Esophagus muscularis mucosa (tissue), 4 donors: Measurements from ENCODE around the gene EPHA6. TPM values are rescaled to one million over a fixed set of nuclear protein-coding genes. Genes with fewer than 3 reads are reported as not detected.
"Not testable (repeated sequence)": the region's sequence is repeated elsewhere in the genome, so short reads cannot be mapped to it uniquely, and the experiment has no call there.

Experiments
- DNase-seq: peaks from one replicate; pipeline ENCODE4 v3.0.0-alpha.2; 2017; ENCODE audit errors: extremely low spot score
- H3K27ac ChIP-seq, 4 donors: fragments of 200-600 bp; sonication (generic); replicated peaks in 1 of 4; 1 replicate in 3 of 4; 2 replicates in 1 of 4; pipeline ENCODE4 v1.5.1; 2016 to 2019; ENCODE audit warnings: mild to moderate bottlenecking in 1 of 4
- H3K27me3 ChIP-seq, 4 donors: fragments of 200-600 bp; sonication (generic); one replicate each; pipeline versions ENCODE4 v1.5.1 to v1.6.0; 2016 to 2019
- H3K36me3 ChIP-seq, 4 donors: fragments of 200-600 bp; sonication (generic); one replicate each; pipeline ENCODE4 v1.5.1; 2016 to 2019
- H3K4me1 ChIP-seq, 4 donors: fragments of 200-600 bp; sonication (generic); one replicate each; pipeline ENCODE4 v1.5.1; 2016 to 2019
- H3K4me3 ChIP-seq, 4 donors: fragments of 200-600 bp; sonication (generic); 1 replicate in 2 of 4; 2 replicates in 2 of 4; pipeline ENCODE4 v1.5.1; 2016 to 2019; ENCODE audit warnings: mild to moderate bottlenecking in 4 of 4, moderate library complexity in 1 of 4
- H3K9me3 ChIP-seq, 4 donors: fragments of 200-600 bp; sonication (generic); 1 replicate in 3 of 4; 2 replicates in 1 of 4; pipeline ENCODE4 v1.5.1; 2016 to 2019
- CTCF ChIP-seq, 3 experiments: fragments of 200-600 bp in 2 of 3; fragments of 450-650 bp in 1 of 3; sonication (generic) in 2 of 3; IDR thresholded peaks; one replicate each; pipeline ENCODE4 v1.5.1; 2017 to 2019; ENCODE audit warnings: antibody characterized with exemption in 3 of 3, mild to moderate bottlenecking in 2 of 3, moderate library complexity in 1 of 3
- EP300 ChIP-seq: sonication (generic); formaldehyde crosslinking; IDR thresholded peaks from one replicate; pipeline ENCODE4 v1.6.1; 2017; ENCODE audit warnings: antibody characterized with exemption
- POLR2A ChIP-seq: fragments of 450-650 bp; IDR thresholded peaks from one replicate; pipeline ENCODE4 v1.6.1; 2017; ENCODE audit warnings: antibody characterized with exemption, moderate library complexity, mild to moderate bottlenecking, low read depth
- POLR2AphosphoS5 ChIP-seq, 2 donors: sonication (generic); formaldehyde crosslinking; IDR thresholded peaks; one replicate each; pipeline ENCODE4 v1.6.1; 2017; ENCODE audit warnings: antibody characterized with exemption in 2 of 2
- WGBS: methylation state at CpG from one replicate; pipeline ENCODE4 v1.1.5; 2018; 5-methylcytosine and 5-hydroxymethylcytosine counted together
- intact Hi-C: fragments of 100-400 bp; cut with DNase I; formaldehyde crosslinking; loops from one replicate; pipeline ENCODE4 v1.15.1; 2023
- total RNA-seq, 4 donors: library from RNA; depleted of rRNA; stranded (reverse); fragments of >200 nt; gene quantifications; one replicate each; pipeline versions ENCODE4 v1.1.0 to v1.2.1, GENCODE V29; 2016

Gene EPHA6
- total RNA-seq, 4 donors from 2014 or later, result 1.8 to 8.3 (median 4.2) TPM

- 82% methylated on average over 2 of the region's 2 CpGs for WGBS
- TF ChIP-seq POLR2A, result no peak
- no peak for TF ChIP-seq EP300
- TF ChIP-seq CTCF (IDR thresholded peaks at IDR 0.05), result no peak
- TF ChIP-seq POLR2AphosphoS5 (IDR thresholded peaks at IDR 0.05), result no peak
- intact Hi-C loops, result no loop called here
These were observed 700.7 kb downstream of the EPHA6 start for GRCh38 chr3:97515076-97515475.

DNA sequence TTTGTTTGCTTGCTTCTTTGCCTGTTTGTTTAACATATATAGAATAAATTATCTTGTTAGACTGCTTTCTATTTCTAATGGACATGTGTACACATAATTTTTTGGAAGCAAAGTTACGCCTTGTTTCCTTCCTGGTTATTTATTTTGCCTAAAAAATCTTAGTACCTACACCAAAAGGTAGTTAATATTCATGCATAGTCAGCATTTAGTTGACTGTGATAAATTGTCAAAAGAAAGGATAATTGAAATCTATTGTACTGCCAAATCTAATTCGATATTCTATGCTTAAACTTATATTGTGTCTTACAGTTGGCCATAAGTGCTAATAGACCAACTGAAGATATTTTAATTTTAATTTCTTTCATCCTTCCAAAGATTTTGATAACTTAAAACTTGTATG lies 716.3 kb downstream of the EPHA6 start:
- no peaks in the 10 kb centered on the region for H3K36me3 ChIP-seq
- peaks cover 0 to 3% (median 0%) of the 10 kb centered on the region in 4 donors for H3K9me3 ChIP-seq
- H3K4me3 ChIP-seq, result no peak overlapping the region
- intact Hi-C loops, result no loop called here
- no peaks in the 10 kb centered on the region for H3K4me1 ChIP-seq
- no peak overlapping the region for H3K27ac ChIP-seq
- no peak for TF ChIP-seq CTCF (IDR thresholded peaks at IDR 0.05)
- no peak for TF ChIP-seq POLR2AphosphoS5 (IDR thresholded peaks at IDR 0.05)
- no peak for TF ChIP-seq EP300
- no peak for TF ChIP-seq POLR2A
- H3K27me3 ChIP-seq, result no peaks in the 10 kb centered on the region
- DNase-seq, result no peak
- 79% methylated on average over 2 of the region's 2 CpGs for WGBS

More at GRCh38 chr3:97515076-97515475, 700.7 kb downstream of the EPHA6 start:
- H3K36me3 ChIP-seq, result no peaks in the 10 kb centered on the region
- H3K27ac ChIP-seq, result no peak overlapping the region
- no peaks in the 10 kb centered on the region for H3K9me3 ChIP-seq
- DNase-seq, result no peak
- no peaks in the 10 kb centered on the region for H3K4me1 ChIP-seq
- no peak overlapping the region for H3K4me3 ChIP-seq
- H3K27me3 ChIP-seq, result no peaks in the 10 kb centered on the region

- DNase-seq, H3K27me3 ChIP-seq, H3K4me3 ChIP-seq, H3K36me3 ChIP-seq, H3K27ac ChIP-seq, H3K4me1 ChIP-seq, H3K9me3 ChIP-seq, intact Hi-C loops: not testable (repeated sequence)
- 84% methylated on average over 6 of the region's 6 CpGs for WGBS
These were observed 733.2 kb downstream of the EPHA6 start for GRCh38 chr3:97547573-97547972.

DNA sequence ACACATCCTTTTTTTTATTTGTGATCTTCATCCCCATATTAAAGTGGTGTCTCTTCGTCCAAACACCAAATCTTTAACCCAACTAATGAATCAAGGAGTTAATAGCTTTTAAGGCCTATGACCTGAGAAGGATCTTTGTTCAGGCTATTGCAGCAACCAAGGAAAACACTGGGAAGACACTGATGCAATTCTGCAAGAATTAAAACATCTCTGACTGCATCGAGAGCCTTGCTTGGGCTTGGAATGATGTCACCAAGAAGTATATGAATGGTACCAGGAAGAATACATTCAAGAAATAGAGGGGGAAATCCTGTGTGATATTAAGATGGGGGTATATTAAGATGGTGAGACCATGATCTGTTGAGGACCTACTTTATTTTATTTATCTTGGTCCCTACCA lies 736.0 kb downstream of the EPHA6 start:
- no peak overlapping the region for H3K4me3 ChIP-seq
- 84% methylated on average over 2 of the region's 2 CpGs for WGBS
- H3K9me3 ChIP-seq, result peaks cover 0 to 5% (median 0%) of the 10 kb centered on the region in 4 donors
- no peaks in the 10 kb centered on the region for H3K4me1 ChIP-seq
- no peak for TF ChIP-seq CTCF (IDR thresholded peaks at IDR 0.05)
- TF ChIP-seq EP300, result no peak
- no peak overlapping the region for H3K27ac ChIP-seq
- intact Hi-C loops, result no loop called here
- DNase-seq, result no peak
- H3K36me3 ChIP-seq, result no peaks in the 10 kb centered on the region
- no peaks in the 10 kb centered on the region for H3K27me3 ChIP-seq

DNA sequence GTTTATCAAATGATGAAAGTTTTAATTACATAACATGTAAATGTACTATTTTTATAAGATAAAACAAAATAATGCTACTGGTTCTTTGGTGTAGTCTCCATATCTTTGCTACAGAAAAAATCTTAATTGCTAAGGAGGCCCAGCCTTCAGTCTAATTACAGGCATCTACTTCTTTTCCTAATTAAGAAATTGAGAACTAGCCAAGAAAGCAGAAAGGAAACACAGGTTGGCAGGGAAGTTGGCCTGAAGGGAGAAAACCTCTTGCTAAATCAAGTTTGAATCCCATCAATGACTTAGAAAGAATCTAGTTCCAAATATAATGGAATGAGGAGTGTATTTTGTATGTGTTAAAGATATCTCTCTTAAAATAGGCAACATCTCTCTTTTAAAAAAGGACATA lies 737.8 kb downstream of the EPHA6 start:
- intact Hi-C loops, result no loop called here
- H3K4me1 ChIP-seq, result no peaks in the 10 kb centered on the region
- H3K9me3 ChIP-seq, result peaks cover 0 to 5% (median 0%) of the 10 kb centered on the region in 4 donors
- no peak overlapping the region for H3K4me3 ChIP-seq
- TF ChIP-seq CTCF (IDR thresholded peaks at IDR 0.05) (no peak), EP300 (no peak), POLR2A (no peak), POLR2AphosphoS5 (IDR thresholded peaks at IDR 0.05) (no peak)
- H3K27ac ChIP-seq, result no peak overlapping the region
- no peak for DNase-seq
- no peaks in the 10 kb centered on the region for H3K36me3 ChIP-seq
- no peaks in the 10 kb centered on the region for H3K27me3 ChIP-seq
